ENCODE data around the gene ZNF766.

- no peak for TF ChIP-seq CTCF (conservative IDR thresholded peaks at IDR 0.05 in 1 of 2, IDR thresholded peaks at IDR 0.05 in 1 of 2; ENCODE audit: extremely low read depth in 1 of 2, insufficient read depth in 1 of 2, low read depth in 1 of 2, low read length in 2 of 2)
- no peak for TF ChIP-seq EZH2 (IDR thresholded peaks at IDR 0.05; ENCODE audit: borderline replicate concordance, low read length)
These were observed 75.8 kb downstream of the ZNF766 start for GRCh38 chr19:52345162-52345561.

All from mammary epithelial cell (primary cell).